ENCODE measurements around the gene EPHB6. TPM values are rescaled to one million over a fixed set of nuclear protein-coding genes. Genes with fewer than 3 reads are reported as not detected.

The EPHB6 gene
- polyA plus RNA-seq, 6 donors from 2014 or later, result 10.0 to 32.4 (median 19.0) TPM

DNA sequence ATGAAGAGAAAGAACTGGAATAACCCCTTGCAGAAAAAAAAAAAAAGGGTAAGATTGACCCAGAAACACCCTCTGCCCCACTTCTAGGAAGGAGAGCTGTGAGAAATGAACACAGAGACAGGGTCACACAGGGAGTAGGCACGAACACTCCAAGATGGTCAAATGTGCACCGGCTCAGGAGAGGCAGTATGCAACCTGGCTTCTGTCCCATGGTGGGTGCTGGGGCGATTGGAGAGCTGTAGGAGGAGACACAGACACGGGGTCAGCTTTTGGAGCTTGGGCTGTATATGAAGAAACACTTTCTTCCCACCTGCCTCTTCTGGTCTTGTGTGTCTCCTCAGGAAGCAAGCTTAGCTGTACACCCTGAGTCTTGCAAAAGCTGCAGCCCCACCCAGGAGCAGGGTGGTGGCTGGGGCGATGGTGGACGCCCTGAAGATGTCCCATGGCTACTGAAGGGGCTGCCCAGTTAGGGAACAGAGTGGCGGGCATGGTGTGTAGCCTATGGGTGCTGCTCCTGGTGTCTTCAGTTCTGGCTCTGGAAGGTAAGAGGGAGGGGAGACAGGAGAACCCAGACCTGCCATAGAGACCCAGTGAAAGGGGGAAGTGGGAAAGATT, 8.0 kb downstream of the EPHB6 start:
- DNase-seq, result no peak
- Mint-ChIP-seq H3K9me3 (no peaks in the 10 kb centered on the region), H3K27ac (peak overlapping the region in 1 of 6 donors; percentile 10), H3K4me1 (peaks cover 2 to 11% (median 5%) of the 10 kb centered on the region in 3 donors), H3K36me3 (peaks cover 5 to 23% of the 10 kb centered on the region in 2 donors), H3K4me3 (no peak overlapping the region), H3K27me3 (no peaks in the 10 kb centered on the region)
- no peak for ATAC-seq (ENCODE audit: low read depth in 2 of 2)

DNA sequence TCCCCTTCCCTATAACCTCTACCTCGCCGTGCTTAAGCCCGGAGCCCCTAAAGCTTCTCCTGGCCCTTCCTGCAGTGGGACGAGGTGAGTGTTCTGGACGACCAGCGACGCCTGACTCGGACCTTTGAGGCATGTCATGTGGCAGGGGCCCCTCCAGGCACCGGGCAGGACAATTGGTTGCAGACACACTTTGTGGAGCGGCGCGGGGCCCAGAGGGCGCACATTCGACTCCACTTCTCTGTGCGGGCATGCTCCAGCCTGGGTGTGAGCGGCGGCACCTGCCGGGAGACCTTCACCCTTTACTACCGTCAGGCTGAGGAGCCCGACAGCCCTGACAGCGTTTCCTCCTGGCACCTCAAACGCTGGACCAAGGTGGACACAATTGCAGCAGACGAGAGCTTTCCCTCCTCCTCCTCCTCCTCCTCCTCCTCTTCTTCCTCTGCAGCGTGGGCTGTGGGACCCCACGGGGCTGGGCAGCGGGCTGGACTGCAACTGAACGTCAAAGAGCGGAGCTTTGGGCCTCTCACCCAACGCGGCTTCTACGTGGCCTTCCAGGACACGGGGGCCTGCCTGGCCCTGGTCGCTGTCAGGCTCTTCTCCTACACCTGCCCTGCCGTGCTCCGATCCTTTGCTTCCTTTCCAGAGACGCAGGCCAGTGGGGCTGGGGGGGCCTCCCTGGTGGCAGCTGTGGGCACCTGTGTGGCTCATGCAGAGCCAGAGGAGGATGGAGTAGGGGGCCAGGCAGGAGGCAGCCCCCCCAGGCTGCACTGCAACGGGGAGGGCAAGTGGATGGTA, 9.2 kb downstream of the EPHB6 start:
- peaks cover 5 to 23% of the 10 kb centered on the region in 2 donors for H3K36me3 Mint-ChIP-seq
- ATAC-seq (ENCODE audit: low read depth in 2 of 2) (no peak), DNase-seq (no peak)
- peak overlapping the region in 1 of 6 donors; percentile 76 for H3K27ac Mint-ChIP-seq
- no peaks in the 10 kb centered on the region for H3K9me3 Mint-ChIP-seq
- H3K4me1 Mint-ChIP-seq, result peaks cover 0 to 11% (median 5%) of the 10 kb centered on the region in 3 donors
- H3K27me3 Mint-ChIP-seq, result no peaks in the 10 kb centered on the region
- H3K4me3 Mint-ChIP-seq, result peak overlapping the region in 1 of 8 donors; percentile 42

- DNase-seq, result no peak
- H3K9me3 Mint-ChIP-seq, result peaks cover 0 to 2% (median 0%) of the 10 kb centered on the region in 7 donors
- H3K36me3 Mint-ChIP-seq, result peaks cover 14 to 32% of the 10 kb centered on the region in 2 donors
- H3K4me3 Mint-ChIP-seq, result no peak overlapping the region
- ATAC-seq (ENCODE audit: low read depth in 2 of 2), result no peak
- peak overlapping the region in 1 of 6 donors; percentile 60 for H3K27ac Mint-ChIP-seq
- peaks cover 0 to 8% (median 5%) of the 10 kb centered on the region in 3 donors for H3K4me1 Mint-ChIP-seq
- no peaks in the 10 kb centered on the region for H3K27me3 Mint-ChIP-seq
These were observed 10.3 kb downstream of the EPHB6 start for GRCh38 chr7:142864980-142865747.

GRCh38 chr7:142865766-142866165, 10.9 kb downstream of the EPHB6 start:
- H3K4me1 Mint-ChIP-seq, result peaks cover 0 to 8% (median 5%) of the 10 kb centered on the region in 3 donors
- H3K27ac Mint-ChIP-seq, result no peak overlapping the region
- peaks cover 14 to 35% of the 10 kb centered on the region in 2 donors for H3K36me3 Mint-ChIP-seq
- peaks cover 0 to 2% (median 0%) of the 10 kb centered on the region in 7 donors for H3K9me3 Mint-ChIP-seq
- H3K4me3 Mint-ChIP-seq, result no peak overlapping the region
- no peak for DNase-seq
- no peak for ATAC-seq (ENCODE audit: low read depth in 2 of 2)
- no peaks in the 10 kb centered on the region for H3K27me3 Mint-ChIP-seq

GRCh38 chr7:142866361-142867096, 11.7 kb downstream of the EPHB6 start:
- peak in 1 of 2 donors; percentile 18 for ATAC-seq (ENCODE audit: low read depth in 2 of 2)

DNA sequence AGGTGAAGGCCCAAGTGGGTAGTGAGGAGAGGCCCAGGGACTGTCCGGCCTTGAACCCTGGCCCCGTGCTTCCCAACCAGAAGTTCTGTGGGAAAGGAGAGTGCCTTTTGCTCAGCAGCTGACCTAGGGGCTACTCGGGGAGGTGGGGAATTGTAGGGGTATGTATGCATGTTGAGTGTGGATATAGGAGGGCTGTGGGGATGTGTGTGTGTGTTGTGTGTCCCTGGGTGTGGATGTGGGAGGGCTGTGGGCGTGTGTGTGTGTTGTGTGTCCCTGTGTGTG, 12.2 kb downstream of the EPHB6 start:
- Mint-ChIP-seq H3K36me3 (peaks cover 14 to 35% of the 10 kb centered on the region in 2 donors), H3K27ac (no peak overlapping the region), H3K9me3 (peaks cover 0 to 2% (median 0%) of the 10 kb centered on the region in 7 donors)

More at GRCh38 chr7:142866361-142867096, 11.7 kb downstream of the EPHB6 start:
- DNase-seq, result no peak
- peak overlapping the region in 1 of 6 donors; percentile 59 for H3K27ac Mint-ChIP-seq
- H3K36me3 Mint-ChIP-seq, result peaks cover 14 to 35% of the 10 kb centered on the region in 2 donors
- peak overlapping the region in 2 of 8 donors; percentile 9 to 41 for H3K4me3 Mint-ChIP-seq
- peaks cover 0 to 2% (median 0%) of the 10 kb centered on the region in 7 donors for H3K9me3 Mint-ChIP-seq
- peaks cover 0 to 8% (median 5%) of the 10 kb centered on the region in 3 donors for H3K4me1 Mint-ChIP-seq
- no peaks in the 10 kb centered on the region for H3K27me3 Mint-ChIP-seq

DNA sequence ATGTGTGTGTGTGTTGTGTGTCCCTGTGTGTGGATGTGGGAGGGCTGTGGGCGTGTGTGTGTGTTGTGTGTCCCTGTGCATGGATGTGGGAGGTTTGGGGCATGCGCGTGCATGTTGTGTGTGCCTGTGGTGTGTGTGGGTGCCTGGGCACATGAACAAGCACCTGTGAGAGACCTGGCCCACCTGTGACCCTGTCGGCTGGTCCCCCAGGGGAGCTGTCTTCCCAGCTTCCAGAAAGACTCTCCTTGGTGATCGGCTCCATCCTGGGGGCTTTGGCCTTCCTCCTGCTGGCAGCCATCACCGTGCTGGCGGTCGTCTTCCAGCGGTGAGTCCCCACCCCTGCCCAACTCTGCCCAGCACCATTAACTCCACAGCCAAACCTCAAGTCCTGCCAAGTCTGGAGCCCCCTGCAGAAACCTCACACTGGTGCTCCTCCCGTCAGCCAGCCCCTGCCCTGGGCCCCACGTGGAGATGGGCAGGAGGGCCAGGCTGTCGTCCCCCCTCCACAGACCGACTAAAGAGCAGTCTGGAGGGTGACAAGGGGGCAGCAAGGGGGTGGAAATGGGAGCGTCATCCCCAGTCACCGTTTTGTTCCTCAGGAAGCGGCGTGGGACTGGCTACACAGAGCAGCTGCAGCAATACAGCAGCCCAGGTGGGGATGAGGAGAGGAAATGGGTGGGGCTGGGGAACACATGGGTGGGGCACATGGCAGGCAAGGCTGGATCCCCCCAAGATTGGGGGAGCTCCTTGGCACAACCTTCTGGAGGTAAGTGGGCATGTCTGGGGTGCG, 12.7 kb downstream of the EPHB6 start:
- ATAC-seq (ENCODE audit: low read depth in 2 of 2) (no peak), DNase-seq (no peak)
- H3K4me3 Mint-ChIP-seq, result no peak overlapping the region
- peaks cover 14 to 35% of the 10 kb centered on the region in 2 donors for H3K36me3 Mint-ChIP-seq
- peaks cover 0 to 4% (median under 1%) of the 10 kb centered on the region in 3 donors for H3K4me1 Mint-ChIP-seq
- no peak overlapping the region for H3K27ac Mint-ChIP-seq
- H3K27me3 Mint-ChIP-seq, result no peaks in the 10 kb centered on the region
- H3K9me3 Mint-ChIP-seq, result peaks cover 0 to 2% (median 0%) of the 10 kb centered on the region in 7 donors

More for the DNA sequence above, 12.2 kb downstream of the EPHB6 start:
- no peaks in the 10 kb centered on the region for H3K27me3 Mint-ChIP-seq
- H3K4me3 Mint-ChIP-seq, result no peak overlapping the region
- peaks cover 0 to 8% (median 5%) of the 10 kb centered on the region in 3 donors for H3K4me1 Mint-ChIP-seq
- DNase-seq (no peak), ATAC-seq (ENCODE audit: low read depth in 2 of 2) (no peak)

DNA sequence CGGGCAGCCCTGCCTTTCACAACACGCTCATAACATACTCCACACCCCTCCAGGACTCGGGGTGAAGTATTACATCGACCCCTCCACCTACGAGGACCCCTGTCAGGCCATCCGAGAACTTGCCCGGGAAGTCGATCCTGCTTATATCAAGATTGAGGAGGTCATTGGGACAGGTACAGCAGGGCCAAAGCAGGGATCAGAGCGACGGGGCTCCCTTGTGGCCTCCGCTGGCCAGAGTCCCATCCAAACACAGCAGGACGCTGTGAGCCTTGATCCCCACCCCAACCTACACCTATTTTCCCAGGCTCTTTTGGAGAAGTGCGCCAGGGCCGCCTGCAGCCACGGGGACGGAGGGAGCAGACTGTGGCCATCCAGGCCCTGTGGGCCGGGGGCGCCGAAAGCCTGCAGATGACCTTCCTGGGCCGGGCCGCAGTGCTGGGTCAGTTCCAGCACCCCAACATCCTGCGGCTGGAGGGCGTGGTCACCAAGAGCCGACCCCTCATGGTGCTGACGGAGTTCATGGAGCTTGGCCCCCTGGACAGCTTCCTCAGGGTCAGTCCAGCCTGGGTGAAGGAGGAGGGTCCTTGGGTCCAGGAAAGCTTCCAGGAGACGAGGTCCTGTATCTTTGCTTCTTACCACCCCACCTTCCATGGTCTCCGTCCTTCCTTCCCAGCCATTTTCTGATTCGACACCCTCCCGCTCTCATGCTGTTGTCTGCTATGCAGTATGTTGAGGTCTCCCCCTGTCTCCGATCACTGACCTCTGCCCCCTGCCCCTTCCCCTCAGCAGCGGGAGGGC, 13.5 kb downstream of the EPHB6 start:
- Mint-ChIP-seq H3K9me3 (peaks cover 0 to 2% (median 0%) of the 10 kb centered on the region in 7 donors), H3K4me1 (peaks cover 0 to 4% (median 0%) of the 10 kb centered on the region in 3 donors), H3K4me3 (no peak overlapping the region), H3K27ac (no peak overlapping the region), H3K36me3 (peaks cover 14 to 29% of the 10 kb centered on the region in 2 donors), H3K27me3 (no peaks in the 10 kb centered on the region)
- ATAC-seq (ENCODE audit: low read depth in 2 of 2), result no peak
- DNase-seq, result no peak

DNA sequence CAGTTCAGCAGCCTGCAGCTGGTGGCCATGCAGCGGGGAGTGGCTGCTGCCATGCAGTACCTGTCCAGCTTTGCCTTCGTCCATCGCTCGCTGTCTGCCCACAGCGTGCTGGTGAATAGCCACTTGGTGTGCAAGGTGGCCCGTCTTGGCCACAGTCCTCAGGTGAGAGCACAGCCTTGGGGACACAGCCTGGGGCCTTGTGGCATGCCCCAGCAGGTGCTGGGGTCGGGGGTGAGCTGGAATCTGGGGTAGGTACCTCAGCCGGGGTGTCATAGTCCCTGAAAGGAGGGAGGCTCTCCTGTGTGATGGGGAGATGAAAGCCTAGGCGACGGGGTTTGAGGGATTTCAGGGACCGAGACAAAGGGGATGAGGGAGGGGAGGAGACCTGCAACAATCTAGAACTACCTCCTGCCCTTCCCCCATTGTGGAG, 14.1 kb downstream of the EPHB6 start:
- Mint-ChIP-seq H3K4me3 (no peak overlapping the region), H3K27ac (no peak overlapping the region), H3K36me3 (peaks cover 13 to 22% of the 10 kb centered on the region in 2 donors), H3K9me3 (peaks cover 0 to 2% (median 0%) of the 10 kb centered on the region in 7 donors), H3K27me3 (no peaks in the 10 kb centered on the region), H3K4me1 (peaks cover 0 to 4% (median 0%) of the 10 kb centered on the region in 3 donors)
- ATAC-seq (ENCODE audit: low read depth in 2 of 2), result no peak
- DNase-seq, result no peak

DNA sequence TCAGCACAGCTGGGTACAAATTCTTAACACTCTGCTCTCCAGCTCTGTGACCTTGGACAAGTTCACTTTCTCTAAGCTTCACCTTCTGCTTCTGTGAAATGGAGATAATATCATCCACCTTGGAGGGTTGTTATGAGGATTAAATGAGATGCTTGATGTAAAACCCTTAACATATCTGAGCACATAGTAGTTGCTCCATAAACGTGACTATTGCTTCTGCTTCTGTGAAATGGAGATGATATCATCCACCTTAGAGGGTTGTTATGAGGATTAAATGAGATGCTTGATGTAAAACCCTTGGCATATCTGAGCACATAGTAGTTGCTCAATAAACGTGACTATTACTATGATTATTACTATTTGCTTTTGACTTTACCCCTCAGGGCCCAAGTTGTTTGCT, 14.6 kb downstream of the EPHB6 start:
- Mint-ChIP-seq H3K9me3 (peaks cover 0 to 2% (median 0%) of the 10 kb centered on the region in 7 donors), H3K27ac (peak overlapping the region in 1 of 6 donors; percentile 57), H3K4me1 (peaks cover 0 to 4% (median 0%) of the 10 kb centered on the region in 3 donors), H3K4me3 (no peak overlapping the region), H3K36me3 (peaks cover 9 to 18% of the 10 kb centered on the region in 2 donors), H3K27me3 (no peaks in the 10 kb centered on the region)
- DNase-seq, result no peak
- ATAC-seq (ENCODE audit: low read depth in 2 of 2), result no peak

- H3K27me3 Mint-ChIP-seq, result peaks cover 0 to 3% (median 0%) of the 10 kb centered on the region in 3 donors
- H3K36me3 Mint-ChIP-seq, result peaks cover 9 to 11% of the 10 kb centered on the region in 2 donors
- DNase-seq (no peak), ATAC-seq (ENCODE audit: low read depth in 2 of 2) (no peak)
- peaks cover 0 to 4% (median 0%) of the 10 kb centered on the region in 3 donors for H3K4me1 Mint-ChIP-seq
- peak overlapping the region in 1 of 6 donors; percentile 69 for H3K27ac Mint-ChIP-seq
- peaks cover 0 to 2% (median 0%) of the 10 kb centered on the region in 7 donors for H3K9me3 Mint-ChIP-seq
- no peak overlapping the region for H3K4me3 Mint-ChIP-seq
These were observed 15.3 kb downstream of the EPHB6 start for GRCh38 chr7:142870147-142870559.

Measured in naive B cell (primary cell).